HepG2 (cell line): ENCODE results near the gene CHST13. TPM values are rescaled to one million over a fixed set of nuclear protein-coding genes. Genes with fewer than 3 reads are reported as not detected.

Experiments used
- CTCF ChIP-seq: sonication (generic); formaldehyde crosslinking; IDR thresholded peaks from 2 replicates; pipeline ENCODE4 v1.5.0; 2020; ENCODE audit warnings: mild to moderate bottlenecking, missing genetic modification reagents, moderate library complexity
- GABPB1 ChIP-seq: IDR thresholded peaks from 2 replicates; pipeline ENCODE4 v1.6.1; 2016; ENCODE audit warnings: mild to moderate bottlenecking, missing genetic modification reagents, moderate library complexity, missing compliant biosample characterization
- HNRNPL ChIP-seq: fragments of 200-400 bp; formaldehyde crosslinking; IDR thresholded peaks from 2 replicates; pipeline ENCODE4 v1.6.1; 2017; ENCODE audit warnings: mild to moderate bottlenecking, low read depth, low read length
- MYC ChIP-seq: sonication (generic); formaldehyde crosslinking; IDR thresholded peaks from 2 replicates; pipeline ENCODE4 v1.9.0; 2021; ENCODE audit warnings: missing genetic modification reagents, borderline replicate concordance
- NAIF1 ChIP-seq: sonication (generic); formaldehyde crosslinking; IDR thresholded peaks from 2 replicates; pipeline ENCODE4 v1.5.0; 2020; ENCODE audit warnings: mild to moderate bottlenecking, missing genetic modification reagents, borderline replicate concordance
- NR2F6 ChIP-seq, 2 experiments: IDR thresholded peaks; 2 replicates each; pipeline ENCODE4 v1.6.1; 2016; ENCODE audit warnings: antibody characterized with exemption in 1 of 2, mild to moderate bottlenecking in 1 of 2
- RAD21 ChIP-seq: fragments of 450-650 bp; formaldehyde crosslinking; IDR thresholded peaks from 2 replicates; pipeline ENCODE4 v1.5.0; 2020; ENCODE audit warnings: mild to moderate bottlenecking
- REPIN1 ChIP-seq: sonication (generic); formaldehyde crosslinking; IDR thresholded peaks from 2 replicates; pipeline ENCODE4 v1.8.0; 2022; ENCODE audit warnings: missing genetic modification reagents, low read depth, mild to moderate bottlenecking, borderline replicate concordance
- RNF219 ChIP-seq: sonication (generic); formaldehyde crosslinking; IDR thresholded peaks from 2 replicates; pipeline ENCODE4 v1.5.0; 2020; ENCODE audit warnings: mild to moderate bottlenecking, missing genetic modification reagents
- SALL1 ChIP-seq: sonication (generic); formaldehyde crosslinking; IDR thresholded peaks from 2 replicates; pipeline ENCODE4 v1.8.0; 2022; ENCODE audit warnings: mild to moderate bottlenecking, missing genetic modification reagents
- TARDBP ChIP-seq: sonication (generic); formaldehyde crosslinking; IDR thresholded peaks from 2 replicates; pipeline ENCODE4 v1.8.0; 2022; ENCODE audit warnings: mild to moderate bottlenecking, missing genetic modification reagents
- ZFP91 ChIP-seq: sonication (generic); formaldehyde crosslinking; IDR thresholded peaks from 2 replicates; pipeline ENCODE4 v1.9.0; 2022; ENCODE audit warnings: missing genetic modification reagents, mild to moderate bottlenecking, borderline replicate concordance
- ZFY ChIP-seq: sonication (generic); formaldehyde crosslinking; IDR thresholded peaks from 2 replicates; pipeline ENCODE4 v1.4.0; 2020; ENCODE audit warnings: missing genetic modification reagents
- ZNF687 ChIP-seq: sonication (generic); formaldehyde crosslinking; IDR thresholded peaks from 2 replicates; pipeline ENCODE4 v1.5.1; 2020; ENCODE audit warnings: mild to moderate bottlenecking, missing genetic modification reagents, moderate library complexity
- ZNF749 ChIP-seq: sonication (generic); formaldehyde crosslinking; IDR thresholded peaks from 2 replicates; pipeline ENCODE4 v1.8.0; 2022; ENCODE audit warnings: mild to moderate bottlenecking, missing genetic modification reagents, moderate library complexity, borderline replicate concordance
- ZSCAN20 ChIP-seq: sonication (generic); formaldehyde crosslinking; IDR thresholded peaks from 2 replicates; pipeline ENCODE4 v1.4.0; 2020; ENCODE audit warnings: missing genetic modification reagents, mild to moderate bottlenecking, borderline replicate concordance
- polyA plus RNA-seq, 8 experiments: library from polyadenylated mRNA; depleted of rRNA in 3 of 8; stranded (reverse) in 7 of 8; unstranded in 1 of 8; fragments of >200 nt; fragmentation: Illumina TruSeq in 4 of 8; extraction: Trizol in 4 of 8; gene quantifications; 2 replicates each; pipeline versions ENCODE4 v1.2.1 to v1.2.3, GENCODE V29; 2011 to 2016; ENCODE audit warnings: low read depth in 4 of 8, missing spikeins in 1 of 8, mixed read lengths in 1 of 8; ENCODE audit not compliant: insufficient read depth in 1 of 8
- total RNA-seq, 5 experiments: library from RNA; depleted of rRNA; stranded (reverse); fragments of >200 nt; fragmentation: Illumina TruSeq; extraction: Trizol; gene quantifications; 2 replicates each; pipeline ENCODE4 v1.2.3, GENCODE V29; 2016; ENCODE audit warnings: low read depth in 1 of 5
- TF ChIP-seq, protein P1 (sequence below): sonication (generic); formaldehyde crosslinking; conservative IDR thresholded peaks from 2 replicates; pipeline ENCODE4 v1.4.0; 2020; ENCODE audit warnings: missing genetic modification reagents

CHST13 gene
- total and polyA plus RNA-seq, 2 of the 13 experiments (the other 11 are each of a cell fraction or from before 2014, with no cell fraction given) = 32.0 to 43.1 TPM

DNA sequence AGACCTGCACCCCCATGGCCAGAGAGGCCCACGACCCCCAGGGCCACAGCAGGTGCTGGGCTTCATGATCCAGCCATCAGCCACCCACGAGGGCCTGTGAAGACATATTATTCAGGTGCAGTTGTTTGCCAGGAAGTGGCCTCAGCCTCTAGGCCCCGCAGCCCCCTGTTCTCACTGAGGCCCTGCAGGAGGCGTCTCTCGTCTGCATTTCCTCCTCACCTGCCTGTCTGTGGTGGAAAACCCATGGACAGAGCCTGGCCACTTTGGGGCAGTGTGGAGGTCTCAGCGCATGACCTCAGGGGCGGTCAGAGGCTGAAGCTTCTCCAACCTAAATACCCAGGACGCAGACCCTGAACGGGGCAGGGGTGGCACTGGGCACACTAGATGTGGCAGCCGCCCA is 25.0 kb upstream of the CHST13 start (continued):
- TF ChIP-seq ZFY (peak; percentile 34; the same call in 1 of the 2 replicates), MYC (CRISPR knock-in tag) (peak; percentile 25; the same call in 1 of the 2 replicates), ZSCAN20 (CRISPR knock-in tag) (no peak), ZNF687 (peak; percentile 54), ZFP91 (peak; percentile 62; the same call in 1 of the 2 replicates), NR2F6 (IDR thresholded peaks at IDR 0.05) (no peak), NR2F6 (CRISPR knock-in tag; IDR thresholded peaks at IDR 0.05) (peak; percentile 51), SALL1 (CRISPR knock-in tag) (peak; percentile 34; the same call in 1 of the 2 replicates), CTCF (CRISPR knock-in tag) (peak; percentile 87), RAD21 (peak; percentile 80), ZNF749 (CRISPR knock-in tag) (no peak), REPIN1 (0 out of 2 replicates have a peak, but pooled peaks have one; percentile 25), RNF219 (no peak), GABPB1 (peak; percentile 18; the same call in 1 of the 2 replicates), TARDBP (CRISPR knock-in tag) (0 out of 2 replicates have a peak, but pooled peaks have one; percentile 37), HNRNPL (0 out of 2 replicates have a peak, but pooled peaks have one; percentile 59), NAIF1 (no peak)
- TF ChIP-seq, protein P1, sequence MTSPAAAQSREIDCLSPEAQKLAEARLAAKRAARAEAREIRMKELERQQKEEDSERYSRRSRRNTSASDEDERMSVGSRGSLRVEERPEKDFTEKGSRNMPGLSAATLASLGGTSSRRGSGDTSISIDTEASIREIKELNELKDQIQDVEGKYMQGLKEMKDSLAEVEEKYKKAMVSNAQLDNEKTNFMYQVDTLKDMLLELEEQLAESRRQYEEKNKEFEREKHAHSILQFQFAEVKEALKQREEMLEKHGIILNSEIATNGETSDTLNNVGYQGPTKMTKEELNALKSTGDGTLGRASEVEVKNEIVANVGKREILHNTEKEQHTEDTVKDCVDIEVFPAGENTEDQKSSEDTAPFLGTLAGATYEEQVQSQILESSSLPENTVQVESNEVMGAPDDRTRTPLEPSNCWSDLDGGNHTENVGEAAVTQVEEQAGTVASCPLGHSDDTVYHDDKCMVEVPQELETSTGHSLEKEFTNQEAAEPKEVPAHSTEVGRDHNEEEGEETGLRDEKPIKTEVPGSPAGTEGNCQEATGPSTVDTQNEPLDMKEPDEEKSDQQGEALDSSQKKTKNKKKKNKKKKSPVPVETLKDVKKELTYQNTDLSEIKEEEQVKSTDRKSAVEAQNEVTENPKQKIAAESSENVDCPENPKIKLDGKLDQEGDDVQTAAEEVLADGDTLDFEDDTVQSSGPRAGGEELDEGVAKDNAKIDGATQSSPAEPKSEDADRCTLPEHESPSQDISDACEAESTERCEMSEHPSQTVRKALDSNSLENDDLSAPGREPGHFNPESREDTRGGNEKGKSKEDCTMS (CRISPR knock-in tag) = no peak
